ENCODE data around the gene FOSL1. TPM values are rescaled to one million over a fixed set of nuclear protein-coding genes. Genes with fewer than 3 reads are reported as not detected.

The FOSL1 gene
- total and polyA plus RNA-seq, 2 of the 13 experiments (the other 11 are each of a cell fraction or from before 2014, with no cell fraction given) = 4.0 to 4.1 TPM

DNA sequence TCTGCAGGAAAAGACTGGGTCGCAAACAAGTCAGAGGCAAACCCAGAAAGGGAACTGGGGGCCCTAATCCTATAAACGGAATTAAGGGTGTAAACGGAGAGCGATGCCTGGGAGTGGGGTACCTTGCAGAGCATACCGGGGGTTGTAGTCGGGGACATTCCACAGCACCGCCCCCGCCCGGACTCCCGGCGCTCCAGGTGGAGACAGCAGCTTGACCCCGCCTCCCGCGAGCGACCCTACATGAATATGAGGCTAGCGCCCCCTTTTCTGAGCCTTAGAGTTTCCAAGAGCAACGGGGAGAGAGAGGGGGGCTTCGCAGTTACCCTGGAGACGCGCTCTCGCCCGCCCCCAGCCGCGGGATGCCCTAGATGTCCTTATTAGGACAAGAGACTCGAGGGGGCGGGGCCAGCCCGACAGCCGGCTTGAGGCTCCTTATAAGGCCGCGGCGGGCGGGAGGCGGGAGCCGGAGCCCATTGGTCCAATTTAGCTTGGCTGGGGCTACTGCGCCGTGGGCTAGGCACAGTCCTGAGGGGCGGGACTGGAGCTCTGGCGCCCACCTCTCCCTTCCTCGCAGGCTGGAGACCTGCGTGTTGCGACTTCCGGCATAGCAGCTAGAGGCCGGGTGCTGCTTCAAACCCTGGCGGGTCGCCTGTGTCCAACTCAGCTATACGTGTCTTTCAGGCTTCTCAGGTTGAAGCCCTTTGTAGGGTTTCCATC lies 40.9 kb downstream of the FOSL1 start (continued):
- TF ChIP-seq, protein P1, sequence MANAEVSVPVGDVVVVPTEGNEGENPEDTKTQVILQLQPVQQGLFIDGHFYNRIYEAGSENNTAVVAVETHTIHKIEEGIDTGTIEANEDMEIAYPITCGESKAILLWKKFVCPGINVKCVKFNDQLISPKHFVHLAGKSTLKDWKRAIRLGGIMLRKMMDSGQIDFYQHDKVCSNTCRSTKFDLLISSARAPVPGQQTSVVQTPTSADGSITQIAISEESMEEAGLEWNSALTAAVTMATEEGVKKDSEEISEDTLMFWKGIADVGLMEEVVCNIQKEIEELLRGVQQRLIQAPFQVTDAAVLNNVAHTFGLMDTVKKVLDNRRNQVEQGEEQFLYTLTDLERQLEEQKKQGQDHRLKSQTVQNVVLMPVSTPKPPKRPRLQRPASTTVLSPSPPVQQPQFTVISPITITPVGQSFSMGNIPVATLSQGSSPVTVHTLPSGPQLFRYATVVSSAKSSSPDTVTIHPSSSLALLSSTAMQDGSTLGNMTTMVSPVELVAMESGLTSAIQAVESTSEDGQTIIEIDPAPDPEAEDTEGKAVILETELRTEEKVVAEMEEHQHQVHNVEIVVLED (CRISPR knock-in tag; IDR thresholded peaks at IDR 0.05; ENCODE audit: borderline replicate concordance) = peak; percentile 50
- TF ChIP-seq ZSCAN25 (CRISPR knock-in tag; IDR thresholded peaks at IDR 0.05) = no peak
- TF ChIP-seq ZNF709 (CRISPR knock-in tag; IDR thresholded peaks at IDR 0.05) = no peak
- 0 out of 2 replicates have a peak, but pooled peaks have one; percentile 37 for TF ChIP-seq ZNF788 (CRISPR knock-in tag; IDR thresholded peaks at IDR 0.05; ENCODE audit: borderline replicate concordance)
- no peak for TF ChIP-seq GZF1 (CRISPR knock-in tag; IDR thresholded peaks at IDR 0.05)
- TF ChIP-seq ZNF678 (CRISPR knock-in tag; IDR thresholded peaks at IDR 0.05) = no peak
- no peak for TF ChIP-seq ZBTB7A (CRISPR knock-in tag; IDR thresholded peaks at IDR 0.05)
- TF ChIP-seq ZSCAN30 (CRISPR knock-in tag; IDR thresholded peaks at IDR 0.05) = no peak
- no peak for TF ChIP-seq KDM6A (CRISPR knock-in tag; IDR thresholded peaks at IDR 0.05; ENCODE audit: low read depth)
- TF ChIP-seq, protein P2, sequence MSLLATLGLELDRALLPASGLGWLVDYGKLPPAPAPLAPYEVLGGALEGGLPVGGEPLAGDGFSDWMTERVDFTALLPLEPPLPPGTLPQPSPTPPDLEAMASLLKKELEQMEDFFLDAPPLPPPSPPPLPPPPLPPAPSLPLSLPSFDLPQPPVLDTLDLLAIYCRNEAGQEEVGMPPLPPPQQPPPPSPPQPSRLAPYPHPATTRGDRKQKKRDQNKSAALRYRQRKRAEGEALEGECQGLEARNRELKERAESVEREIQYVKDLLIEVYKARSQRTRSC (CRISPR knock-in tag; IDR thresholded peaks at IDR 0.05; ENCODE audit: low read depth) = no peak
- no peak for TF ChIP-seq ZNF335 (CRISPR knock-in tag; IDR thresholded peaks at IDR 0.05)
- TF ChIP-seq ZNF761 (CRISPR knock-in tag; conservative IDR thresholded peaks at IDR 0.05) = no peak
- TF ChIP-seq ZMAT3 (CRISPR knock-in tag; conservative IDR thresholded peaks at IDR 0.05) = 0 out of 2 replicates have a peak, but pooled peaks have one; percentile 58
- no peak for TF ChIP-seq ZNF572 (CRISPR knock-in tag; IDR thresholded peaks at IDR 0.05)
- 0 out of 2 replicates have a peak, but pooled peaks have one; percentile 3 for TF ChIP-seq BORCS8-MEF2B (CRISPR knock-in tag; IDR thresholded peaks at IDR 0.05)
- 0 out of 2 replicates have a peak, but pooled peaks have one; percentile 9 for TF ChIP-seq ZNF350 (CRISPR knock-in tag; IDR thresholded peaks at IDR 0.05; ENCODE audit: borderline replicate concordance, low read depth)
- TF ChIP-seq SSRP1 (CRISPR knock-in tag; IDR thresholded peaks at IDR 0.05) = no peak
- TF ChIP-seq ZNF44 (CRISPR knock-in tag; IDR thresholded peaks at IDR 0.05) = no peak
- TF ChIP-seq, protein P3, sequence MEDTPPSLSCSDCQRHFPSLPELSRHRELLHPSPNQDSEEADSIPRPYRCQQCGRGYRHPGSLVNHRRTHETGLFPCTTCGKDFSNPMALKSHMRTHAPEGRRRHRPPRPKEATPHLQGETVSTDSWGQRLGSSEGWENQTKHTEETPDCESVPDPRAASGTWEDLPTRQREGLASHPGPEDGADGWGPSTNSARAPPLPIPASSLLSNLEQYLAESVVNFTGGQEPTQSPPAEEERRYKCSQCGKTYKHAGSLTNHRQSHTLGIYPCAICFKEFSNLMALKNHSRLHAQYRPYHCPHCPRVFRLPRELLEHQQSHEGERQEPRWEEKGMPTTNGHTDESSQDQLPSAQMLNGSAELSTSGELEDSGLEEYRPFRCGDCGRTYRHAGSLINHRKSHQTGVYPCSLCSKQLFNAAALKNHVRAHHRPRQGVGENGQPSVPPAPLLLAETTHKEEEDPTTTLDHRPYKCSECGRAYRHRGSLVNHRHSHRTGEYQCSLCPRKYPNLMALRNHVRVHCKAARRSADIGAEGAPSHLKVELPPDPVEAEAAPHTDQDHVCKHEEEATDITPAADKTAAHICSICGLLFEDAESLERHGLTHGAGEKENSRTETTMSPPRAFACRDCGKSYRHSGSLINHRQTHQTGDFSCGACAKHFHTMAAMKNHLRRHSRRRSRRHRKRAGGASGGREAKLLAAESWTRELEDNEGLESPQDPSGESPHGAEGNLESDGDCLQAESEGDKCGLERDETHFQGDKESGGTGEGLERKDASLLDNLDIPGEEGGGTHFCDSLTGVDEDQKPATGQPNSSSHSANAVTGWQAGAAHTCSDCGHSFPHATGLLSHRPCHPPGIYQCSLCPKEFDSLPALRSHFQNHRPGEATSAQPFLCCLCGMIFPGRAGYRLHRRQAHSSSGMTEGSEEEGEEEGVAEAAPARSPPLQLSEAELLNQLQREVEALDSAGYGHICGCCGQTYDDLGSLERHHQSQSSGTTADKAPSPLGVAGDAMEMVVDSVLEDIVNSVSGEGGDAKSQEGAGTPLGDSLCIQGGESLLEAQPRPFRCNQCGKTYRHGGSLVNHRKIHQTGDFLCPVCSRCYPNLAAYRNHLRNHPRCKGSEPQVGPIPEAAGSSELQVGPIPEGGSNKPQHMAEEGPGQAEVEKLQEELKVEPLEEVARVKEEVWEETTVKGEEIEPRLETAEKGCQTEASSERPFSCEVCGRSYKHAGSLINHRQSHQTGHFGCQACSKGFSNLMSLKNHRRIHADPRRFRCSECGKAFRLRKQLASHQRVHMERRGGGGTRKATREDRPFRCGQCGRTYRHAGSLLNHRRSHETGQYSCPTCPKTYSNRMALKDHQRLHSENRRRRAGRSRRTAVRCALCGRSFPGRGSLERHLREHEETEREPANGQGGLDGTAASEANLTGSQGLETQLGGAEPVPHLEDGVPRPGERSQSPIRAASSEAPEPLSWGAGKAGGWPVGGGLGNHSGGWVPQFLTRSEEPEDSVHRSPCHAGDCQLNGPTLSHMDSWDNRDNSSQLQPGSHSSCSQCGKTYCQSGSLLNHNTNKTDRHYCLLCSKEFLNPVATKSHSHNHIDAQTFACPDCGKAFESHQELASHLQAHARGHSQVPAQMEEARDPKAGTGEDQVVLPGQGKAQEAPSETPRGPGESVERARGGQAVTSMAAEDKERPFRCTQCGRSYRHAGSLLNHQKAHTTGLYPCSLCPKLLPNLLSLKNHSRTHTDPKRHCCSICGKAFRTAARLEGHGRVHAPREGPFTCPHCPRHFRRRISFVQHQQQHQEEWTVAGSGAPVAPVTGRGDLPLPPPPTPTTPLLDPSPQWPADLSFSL (CRISPR knock-in tag; IDR thresholded peaks at IDR 0.05) = no peak
- no peak for TF ChIP-seq TCF7 (IDR thresholded peaks at IDR 0.05; ENCODE audit: low read depth)
